Measurements from ENCODE around the gene ACOT7.

Gene ACOT7

GRCh38 chr1:6262555-6263420 lies 130.8 kb downstream of the ACOT7 start:
- no peak for DNase-seq

GRCh38 chr1:6261615-6261995 lies 132.0 kb downstream of the ACOT7 start:
- DNase-seq: no peak

GRCh38 chr1:6260961-6261614 lies 132.5 kb downstream of the ACOT7 start, which contains the start of gene GPR153:
TSS of gene GPR153 (minus strand) at chr1:6261098. CDS start at chr1:6254905, 6,193 bp downstream.
- no peak for DNase-seq

- DNase-seq: no peak
These were observed 133.1 kb downstream of the ACOT7 start for GRCh38 chr1:6260433-6260934.

- no peak for DNase-seq
These were observed 133.8 kb downstream of the ACOT7 start for GRCh38 chr1:6259491-6260362.

- no peak for DNase-seq
These were observed 134.9 kb downstream of the ACOT7 start for GRCh38 chr1:6258675-6259074.

- no peak for DNase-seq
These were observed 136.0 kb downstream of the ACOT7 start for GRCh38 chr1:6257541-6258069.

GRCh38 chr1:6256645-6257044 lies 136.9 kb downstream of the ACOT7 start:
- DNase-seq: no peak

GRCh38 chr1:6254691-6255090 lies 138.9 kb downstream of the ACOT7 start:
- no peak for DNase-seq

GRCh38 chr1:6253380-6253779 lies 140.2 kb downstream of the ACOT7 start:
- DNase-seq: no peak

GRCh38 chr1:6252374-6252710 lies 141.2 kb downstream of the ACOT7 start:
- no peak for DNase-seq

GRCh38 chr1:6251681-6252373 lies 141.7 kb downstream of the ACOT7 start:
- no peak for DNase-seq

GRCh38 chr1:6251233-6251632 lies 142.3 kb downstream of the ACOT7 start:
- no peak for DNase-seq

- no peak for DNase-seq
These were observed 143.6 kb downstream of the ACOT7 start for GRCh38 chr1:6249739-6250689.

- DNase-seq: no peak
These were observed 144.4 kb downstream of the ACOT7 start for GRCh38 chr1:6248932-6249738.

GRCh38 chr1:6248161-6248776 lies 145.3 kb downstream of the ACOT7 start:
- no peak for DNase-seq

GRCh38 chr1:6247651-6248050 lies 145.9 kb downstream of the ACOT7 start:
- no peak for DNase-seq

- DNase-seq: peak; percentile 42
These were observed 146.8 kb downstream of the ACOT7 start for GRCh38 chr1:6246497-6247467.
